ENCODE data around the gene PERM1. TPM values are rescaled to one million over a fixed set of nuclear protein-coding genes. Genes with fewer than 3 reads are reported as not detected.

The PERM1 gene
- total and polyA plus RNA-seq, 2 of the 8 experiments (the other 6 are each of a cell fraction or from before 2014, with no cell fraction given) = not detected

DNA sequence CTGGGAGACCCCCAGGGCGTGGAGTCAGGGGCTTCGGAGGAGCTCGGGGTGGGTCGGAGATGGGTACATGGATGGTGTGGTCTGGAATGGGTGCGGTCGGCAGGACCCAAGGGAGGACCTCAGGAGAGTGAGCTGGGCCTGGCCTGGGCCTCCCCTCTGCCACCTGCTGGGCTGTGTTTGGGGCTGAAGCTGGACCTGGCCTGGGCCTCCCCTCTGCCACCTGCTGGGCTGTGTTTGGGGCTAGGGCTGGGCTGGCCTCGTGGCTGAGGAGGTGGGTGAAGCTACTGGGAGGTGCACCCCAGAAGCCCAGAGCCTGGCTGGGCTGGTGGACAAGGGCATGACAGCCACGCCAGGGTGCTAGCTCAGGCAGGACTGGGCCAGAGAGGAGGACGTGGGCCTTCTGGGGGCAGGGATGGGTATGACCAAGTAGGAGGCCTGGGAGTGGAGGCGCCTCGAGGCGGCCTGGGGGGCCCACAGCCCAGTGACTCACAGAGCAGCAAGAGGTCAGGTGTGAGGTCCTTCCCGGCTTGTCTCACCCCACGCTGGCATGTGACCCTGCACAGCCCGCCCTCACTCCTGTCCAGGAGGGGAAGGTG lies 43.7 kb downstream of the PERM1 start (continued):
- TF ChIP-seq GTF2F1 (IDR thresholded peaks at IDR 0.05; ENCODE audit: borderline replicate concordance, low read depth, low read length) (no peak), ZNF274 (IDR thresholded peaks at IDR 0.05; ENCODE audit: borderline replicate concordance, extremely low read depth, low read length) (no peak), RNF2 (IDR thresholded peaks at IDR 0.05; ENCODE audit: borderline replicate concordance, low read depth, low read length, missing control alignments, poor library complexity, severe bottlenecking) (no peak)
